Glomerular visceral epithelial cell (primary cell): ENCODE measurements around the gene SLC17A7.
"Not testable (repeated sequence)": the region's sequence is repeated elsewhere in the genome, so short reads cannot be mapped to it uniquely, and the experiment has no call there.

Experiments used
- DNase-seq: peaks from one replicate; pipeline ENCODE4 v3.0.0-alpha.2; 2016; ENCODE audit errors: extremely low spot score

SLC17A7 gene

GRCh38 chr19:49444100-49444700 lies 2.9 kb upstream of the SLC17A7 start:
- not testable (repeated sequence) for DNase-seq

GRCh38 chr19:49443366-49444099 lies 2.2 kb upstream of the SLC17A7 start:
- DNase-seq: peak; percentile 95

GRCh38 chr19:49442771-49443365 lies 1.5 kb upstream of the SLC17A7 start:
- DNase-seq: peak; percentile 88

- DNase-seq: peak; percentile 13
These were observed 1.0 kb upstream of the SLC17A7 start for GRCh38 chr19:49442354-49442753.

- DNase-seq: no peak
These were observed 628 bp upstream of the SLC17A7 start for GRCh38 chr19:49441960-49442350.

GRCh38 chr19:49440439-49441209 lies 703 bp downstream of the SLC17A7 start:
- DNase-seq: no peak

- no peak for DNase-seq
These were observed 1.5 kb downstream of the SLC17A7 start for GRCh38 chr19:49439836-49440235.

- no peak for DNase-seq
These were observed 3.1 kb downstream of the SLC17A7 start for GRCh38 chr19:49438261-49438660.

- no peak for DNase-seq
These were observed 4.1 kb downstream of the SLC17A7 start for GRCh38 chr19:49437231-49437630.

- DNase-seq: peak; percentile 23
These were observed 4.8 kb downstream of the SLC17A7 start for GRCh38 chr19:49436381-49437017.

- no peak for DNase-seq
These were observed 5.7 kb downstream of the SLC17A7 start for GRCh38 chr19:49435670-49436069.

GRCh38 chr19:49434907-49435583 lies 6.3 kb downstream of the SLC17A7 start:
- no peak for DNase-seq

- no peak for DNase-seq
These were observed 8.0 kb downstream of the SLC17A7 start for GRCh38 chr19:49433240-49433901.

GRCh38 chr19:49432141-49433073 lies 8.9 kb downstream of the SLC17A7 start:
- no peak for DNase-seq

GRCh38 chr19:49431330-49431749 lies 10.0 kb downstream of the SLC17A7 start:
- no peak for DNase-seq

- no peak for DNase-seq
These were observed 10.5 kb downstream of the SLC17A7 start for GRCh38 chr19:49430678-49431329.

- no peak for DNase-seq
These were observed 11.1 kb downstream of the SLC17A7 start for GRCh38 chr19:49430172-49430677.

- no peak for DNase-seq
These were observed 12.5 kb downstream of the SLC17A7 start for GRCh38 chr19:49428547-49429451.
